HG03565 (cell line): ENCODE results near the gene SYNJ1.

Experiments used
- ATAC-seq: cut with Tn5 transposase; IDR thresholded peaks from one replicate; pipeline ENCODE4 v1.9.1; 2021; ENCODE audit warnings: mild to moderate bottlenecking, moderate library complexity; ENCODE audit not compliant: unreplicated experiment

Gene SYNJ1

GRCh38 chr21:32735524-32735923 is 7.7 kb upstream of the SYNJ1 start:
- no peak for ATAC-seq

GRCh38 chr21:32733990-32734613 is 6.3 kb upstream of the SYNJ1 start:
- no peak for ATAC-seq

- ATAC-seq, result no peak
Observed at GRCh38 chr21:32733356-32733755, 5.5 kb upstream of the SYNJ1 start.

DNA sequence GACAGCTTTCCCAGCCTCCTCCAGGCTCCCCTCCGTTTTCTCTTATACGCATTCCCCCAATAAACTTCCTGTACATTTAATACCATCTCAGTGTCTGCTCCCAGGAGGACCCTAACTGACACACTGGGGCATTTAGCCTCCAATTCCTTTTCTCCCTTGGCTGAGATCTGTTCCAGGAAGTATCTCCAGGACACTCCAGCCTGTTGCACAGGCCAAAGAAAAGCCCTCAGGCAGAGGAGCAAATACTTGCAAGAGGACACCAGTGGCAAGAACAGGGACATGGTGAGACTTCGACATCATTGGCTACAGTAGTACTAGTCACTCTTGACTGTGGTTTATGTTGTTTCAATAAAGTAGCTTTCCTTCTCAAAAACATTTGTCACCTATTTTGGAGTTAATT is 4.7 kb upstream of the SYNJ1 start:
- no peak for ATAC-seq

DNA sequence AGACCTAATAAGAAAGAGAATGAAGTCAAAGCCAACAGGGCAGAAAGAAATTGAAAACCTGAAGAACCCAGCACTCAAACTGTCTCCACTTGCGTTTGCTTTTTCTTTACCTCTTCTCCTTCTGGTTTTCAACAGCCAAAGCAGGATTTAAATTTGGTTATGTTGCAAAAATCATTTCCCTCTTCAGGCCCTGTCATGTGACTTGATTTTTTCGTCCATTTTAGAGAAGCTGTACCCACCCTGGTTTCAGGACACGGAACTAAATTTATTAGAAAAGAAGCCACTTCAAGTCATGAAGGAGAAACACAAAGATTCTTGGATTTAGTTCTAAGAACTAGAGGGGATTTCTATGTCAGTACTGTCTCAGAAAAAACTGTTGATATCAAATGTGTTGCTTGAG is 1.0 kb upstream of the SYNJ1 start:
- no peak for ATAC-seq

DNA sequence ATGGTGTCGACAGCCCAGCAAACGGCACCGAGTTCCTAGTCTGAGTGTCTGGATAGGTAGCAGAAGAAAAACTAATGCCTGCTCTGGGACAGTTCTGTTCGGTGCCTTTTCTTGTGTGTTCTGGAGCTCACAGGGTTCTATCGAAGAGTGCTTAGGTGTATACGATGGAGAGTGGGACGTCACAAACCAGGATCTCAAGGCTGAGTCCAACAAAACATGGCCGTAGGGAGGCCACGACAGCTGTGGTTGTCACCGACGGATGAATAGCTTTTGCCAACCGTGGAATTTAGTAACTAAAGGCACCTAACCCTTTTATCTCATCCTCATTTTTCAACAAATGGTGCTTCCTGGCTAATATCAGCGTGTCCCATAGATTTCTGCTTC is 635 bp upstream of the SYNJ1 start:
- no peak for ATAC-seq

GRCh38 chr21:32726839-32727686 is 750 bp downstream of the SYNJ1 start:
- ATAC-seq, result peak; percentile 1

DNA sequence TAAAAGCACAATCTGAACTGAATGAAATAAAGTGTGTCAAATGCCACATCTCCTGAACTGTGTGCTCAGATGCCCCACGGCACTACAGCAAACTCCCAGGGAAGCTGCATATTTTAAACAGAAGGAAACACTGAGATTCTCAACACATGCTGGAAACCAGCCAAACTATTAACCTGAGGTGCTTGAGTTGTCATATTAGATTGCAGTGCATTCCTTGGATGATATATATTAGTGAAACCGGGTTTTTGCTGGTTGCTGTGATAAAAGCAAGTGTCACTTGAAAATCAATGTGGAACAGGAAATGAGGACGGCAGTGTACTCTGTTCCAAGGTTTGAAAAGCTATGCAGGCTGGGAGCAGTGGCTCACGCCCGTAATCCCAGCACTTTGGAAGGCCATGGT is 8.7 kb downstream of the SYNJ1 start:
- no peak for ATAC-seq

GRCh38 chr21:32717851-32718316 is 9.9 kb downstream of the SYNJ1 start:
- ATAC-seq, result no peak

DNA sequence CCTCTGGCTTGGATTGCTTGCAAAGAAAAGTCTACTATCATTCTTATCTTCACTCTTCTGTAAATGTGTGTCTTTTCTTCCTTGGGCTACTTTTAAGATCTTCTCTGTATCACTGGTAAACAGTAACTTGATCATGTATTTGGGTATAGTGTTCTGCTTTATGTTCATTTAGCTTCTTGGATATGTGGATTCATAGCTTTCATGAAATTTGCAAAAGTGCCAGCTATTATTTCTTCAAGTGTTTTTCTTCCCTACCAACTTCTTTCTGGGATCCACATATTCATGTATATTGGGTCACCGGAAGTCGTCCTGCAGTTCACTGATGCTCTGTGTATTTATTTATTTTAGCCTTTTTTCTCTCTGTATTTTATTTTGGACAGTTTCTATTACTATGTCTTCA is 11.3 kb downstream of the SYNJ1 start:
- no peak for ATAC-seq

DNA sequence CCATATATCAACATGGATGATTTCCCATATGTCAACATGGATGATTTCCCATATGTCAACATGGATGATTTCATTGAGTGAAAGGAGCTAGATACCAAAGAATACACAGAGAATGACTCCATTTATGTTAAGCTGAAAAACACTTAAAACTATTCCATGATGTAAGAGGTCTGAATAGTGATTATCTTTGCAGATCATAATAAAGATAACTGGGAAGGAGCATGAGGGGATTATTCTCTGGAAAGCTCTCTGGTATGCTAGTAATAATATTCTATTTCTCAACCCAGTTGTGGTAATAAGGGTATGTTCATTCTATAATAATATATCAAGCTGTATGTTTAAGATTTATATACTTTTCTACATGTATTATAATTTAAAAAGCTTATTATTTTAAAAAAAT is 14.1 kb downstream of the SYNJ1 start:
- ATAC-seq, result no peak

GRCh38 chr21:32712641-32713040 is 15.2 kb downstream of the SYNJ1 start:
- no peak for ATAC-seq

DNA sequence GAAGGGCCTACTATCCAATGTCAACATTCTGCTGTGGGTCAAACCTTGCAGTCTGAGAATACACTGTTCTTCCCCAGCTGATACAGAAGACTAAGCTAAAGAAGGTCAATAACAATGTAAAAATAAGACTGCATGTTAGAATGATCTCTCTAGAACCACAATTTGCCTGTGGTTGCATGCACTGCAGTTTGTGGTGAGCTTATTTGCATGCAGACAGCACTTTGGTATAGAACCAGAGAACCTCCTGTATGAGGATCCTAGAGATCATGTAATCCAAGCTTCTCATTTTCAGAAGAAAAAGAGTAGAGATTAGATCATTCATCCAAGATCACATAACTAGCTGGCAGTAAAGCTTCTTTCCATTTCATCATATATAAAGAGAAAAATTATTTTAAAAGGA is 15.8 kb downstream of the SYNJ1 start:
- peak; percentile 98 for ATAC-seq

DNA sequence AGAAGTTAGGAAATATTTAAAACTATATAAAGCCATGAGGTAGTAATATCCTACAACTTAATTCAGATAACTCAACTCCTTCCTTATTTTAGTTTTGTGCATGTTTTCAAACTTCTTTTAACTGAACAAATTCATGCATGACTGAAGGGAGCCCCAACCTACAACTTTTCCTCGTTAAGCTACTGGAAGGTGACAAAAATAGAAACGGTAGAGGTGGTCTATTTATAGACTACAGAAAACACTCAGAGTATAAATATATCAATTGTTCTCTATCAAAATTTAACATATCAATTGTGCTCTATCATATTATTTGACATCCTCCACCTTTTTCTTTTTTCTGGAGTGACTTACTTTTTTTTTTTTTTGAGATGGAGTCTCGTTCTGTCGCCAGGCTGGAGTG is 16.8 kb downstream of the SYNJ1 start:
- no peak for ATAC-seq

DNA sequence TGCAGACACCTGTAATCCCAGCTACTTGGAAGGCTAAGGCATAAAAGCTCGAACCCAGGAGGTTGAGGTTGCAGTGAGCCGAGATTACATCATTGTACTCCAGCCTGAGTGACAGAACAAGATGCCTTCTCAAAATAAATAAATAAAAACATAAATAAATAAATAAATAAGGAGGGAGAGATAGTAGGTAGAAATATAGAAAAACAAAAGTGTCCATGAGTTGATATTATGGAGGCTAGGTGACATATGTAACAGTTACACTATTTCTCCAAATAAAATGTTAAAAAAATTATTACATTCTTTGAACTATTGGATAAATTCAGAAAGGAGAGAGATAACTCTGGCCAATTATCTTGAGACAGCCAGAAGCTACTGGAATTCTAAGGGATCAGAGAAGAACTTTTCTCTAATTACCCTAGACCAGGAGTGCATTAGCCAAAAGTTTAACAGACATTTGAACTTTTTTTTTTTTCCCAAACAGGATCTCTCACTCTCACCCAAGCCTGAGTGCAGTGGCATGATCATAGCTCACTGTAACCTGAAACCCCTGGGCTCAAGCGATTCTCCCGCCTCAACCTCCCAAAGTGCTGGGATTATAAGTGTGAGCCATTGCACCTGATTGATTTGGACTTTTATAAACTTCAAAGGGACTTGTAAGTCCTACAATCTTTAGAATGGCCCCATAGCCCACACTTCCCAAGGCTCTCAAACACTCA is 17.6 kb downstream of the SYNJ1 start:
- no peak for ATAC-seq

DNA sequence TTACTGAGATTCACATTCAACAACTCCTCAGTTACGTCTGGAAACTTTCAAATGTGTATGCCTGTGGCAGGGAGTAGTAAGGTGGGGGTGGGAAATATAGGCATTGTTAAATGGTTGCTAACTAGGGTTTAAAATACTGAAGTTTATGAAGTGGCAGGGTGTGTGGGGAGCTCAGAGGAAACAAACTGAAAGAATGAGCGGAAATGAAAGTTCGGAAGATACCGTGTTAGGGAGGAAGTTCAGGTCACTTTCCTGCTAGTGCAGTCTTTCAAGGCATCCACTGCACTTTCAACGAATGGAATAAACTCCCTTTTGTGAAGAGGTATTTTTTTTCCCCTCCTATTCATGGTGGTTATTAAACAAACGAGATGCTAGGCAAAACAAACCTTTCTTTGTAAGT is 19.7 kb downstream of the SYNJ1 start:
- no peak for ATAC-seq

- no peak for ATAC-seq
Observed at GRCh38 chr21:32705901-32706300, 21.9 kb downstream of the SYNJ1 start.

GRCh38 chr21:32705139-32705538 is 22.7 kb downstream of the SYNJ1 start:
- no peak for ATAC-seq

DNA sequence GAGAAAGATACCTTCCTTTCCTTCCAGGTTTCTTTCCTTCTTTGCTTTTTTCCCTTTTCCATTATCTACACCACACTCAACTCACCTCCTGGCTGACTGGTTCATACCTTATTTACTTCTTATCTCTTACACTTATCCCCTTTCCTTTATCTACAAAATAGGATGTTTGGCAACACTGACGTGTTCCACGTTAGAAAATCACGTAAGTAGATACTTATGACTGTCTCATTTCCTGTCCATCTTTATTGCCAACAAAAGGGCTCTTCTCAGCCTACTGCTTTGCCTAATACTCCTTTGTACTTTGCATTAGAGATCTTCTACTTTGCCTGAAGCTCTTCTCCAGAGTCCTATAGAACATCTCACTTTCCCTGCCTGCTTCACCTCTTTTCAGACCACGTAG is 25.1 kb downstream of the SYNJ1 start:
- ATAC-seq, result no peak

- ATAC-seq, result no peak
Observed at GRCh38 chr21:32698971-32699693, 28.7 kb downstream of the SYNJ1 start.

- no peak for ATAC-seq
Observed at GRCh38 chr21:32698286-32698685, 29.5 kb downstream of the SYNJ1 start.
